ENCODE data around the gene CCDC154. TPM values are rescaled to one million over a fixed set of nuclear protein-coding genes. Genes with fewer than 3 reads are reported as not detected.

Gene CCDC154
- total RNA-seq, 1 donor from 2014 or later = 2.0 TPM

- Mint-ChIP-seq H3K27ac (no peak overlapping the region), H3K27me3 (ENCODE audit: insufficient read depth) (no peaks in the 10 kb centered on the region), H3K4me3 (no peak overlapping the region), H3K9me3 (no peaks in the 10 kb centered on the region), H3K36me3 (ENCODE audit: low read depth) (no peaks in the 10 kb centered on the region), H3K4me1 (ENCODE audit: low read depth) (peaks cover 5% of the 10 kb centered on the region)
- DNase-seq (ENCODE audit: low spot score) = no peak
- intact Hi-C loops (cut with micrococcal nuclease) = loop anchor here (10.0 kb wide), 1 partner anchor 619 kb away; the partner anchor contains the start of genes NTHL1 and TSC2
Measured at GRCh38 chr16:1425616-1426370, 18.6 kb downstream of the CCDC154 start.

- H3K4me1 Mint-ChIP-seq (ENCODE audit: low read depth) = peaks cover 5% of the 10 kb centered on the region
- intact Hi-C loops (cut with micrococcal nuclease) = loop anchor here (5.0 to 10.0 kb wide), 2 partner anchors 621 to 637 kb away; partner anchors contain the start of genes CHTF18, NTHL1, RPUSD1 and TSC2
- H3K27me3 Mint-ChIP-seq (ENCODE audit: insufficient read depth) = peaks cover 3% of the 10 kb centered on the region
- H3K9me3 Mint-ChIP-seq = no peaks in the 10 kb centered on the region
- peak overlapping the region; percentile 40 for H3K27ac Mint-ChIP-seq
- no peak for DNase-seq (ENCODE audit: low spot score)
- peaks cover 2% of the 10 kb centered on the region for H3K36me3 Mint-ChIP-seq (ENCODE audit: low read depth)
- no peak overlapping the region for H3K4me3 Mint-ChIP-seq
Measured at GRCh38 chr16:1424028-1424427, 20.3 kb downstream of the CCDC154 start.

GRCh38 chr16:1422076-1422475 lies 22.3 kb downstream of the CCDC154 start:
- intact Hi-C loops (cut with micrococcal nuclease) = loop anchor here (5.0 to 10.0 kb wide), 2 partner anchors 623 to 635 kb away; partner anchors contain the start of genes CHTF18, NTHL1, RPUSD1 and TSC2
- Mint-ChIP-seq H3K4me1 (ENCODE audit: low read depth) (peaks cover 5% of the 10 kb centered on the region), H3K4me3 (peak overlapping the region; percentile 91), H3K36me3 (ENCODE audit: low read depth) (peaks cover 5% of the 10 kb centered on the region), H3K9me3 (no peaks in the 10 kb centered on the region), H3K27ac (peak overlapping the region; percentile 100), H3K27me3 (ENCODE audit: insufficient read depth) (peaks cover 3% of the 10 kb centered on the region)
- DNase-seq (ENCODE audit: low spot score) = no peak

- Mint-ChIP-seq H3K9me3 (no peaks in the 10 kb centered on the region), H3K27me3 (ENCODE audit: insufficient read depth) (peaks cover 3% of the 10 kb centered on the region), H3K36me3 (ENCODE audit: low read depth) (peaks cover 5% of the 10 kb centered on the region), H3K27ac (peak overlapping the region; percentile 100), H3K4me3 (peak overlapping the region; percentile 91), H3K4me1 (ENCODE audit: low read depth) (peaks cover 5% of the 10 kb centered on the region)
- DNase-seq (ENCODE audit: low spot score) = no peak
- intact Hi-C loops (cut with micrococcal nuclease) = loop anchor here (1.0 to 10.0 kb wide), 13 partner anchors 41 to 803 kb away; partner anchors contain the start of genes CHTF18, CLCN7, CRAMP1 and E4F1
Measured at GRCh38 chr16:1420111-1420539, 24.2 kb downstream of the CCDC154 start.

GRCh38 chr16:1416521-1416941 lies 27.8 kb downstream of the CCDC154 start:
- Mint-ChIP-seq H3K27me3 (ENCODE audit: insufficient read depth) (peaks cover 3% of the 10 kb centered on the region), H3K4me1 (ENCODE audit: low read depth) (peaks cover 5% of the 10 kb centered on the region), H3K27ac (peak overlapping the region; percentile 52), H3K4me3 (peak overlapping the region; percentile 31), H3K36me3 (ENCODE audit: low read depth) (peaks cover 9% of the 10 kb centered on the region), H3K9me3 (no peaks in the 10 kb centered on the region)
- intact Hi-C loops (cut with micrococcal nuclease) = loop anchor here (10.0 kb wide), 1 partner anchor 288 kb away; the partner anchor contains the start of gene MAPK8IP3
- no peak for DNase-seq (ENCODE audit: low spot score)

GRCh38 chr16:1414532-1415260 lies 29.7 kb downstream of the CCDC154 start, which contains the start of gene UNKL:
Gene UNKL, minus strand, starts transcription at chr16:1414704. Its CDS starts 13 bp downstream, at chr16:1414691.
- DNase-seq (ENCODE audit: low spot score) = peak; percentile 77
- H3K27me3 Mint-ChIP-seq (ENCODE audit: insufficient read depth) = no peaks in the 10 kb centered on the region
- no peaks in the 10 kb centered on the region for H3K4me1 Mint-ChIP-seq (ENCODE audit: low read depth)
- H3K4me3 Mint-ChIP-seq = peak within 1 kb of the TSS; percentile 83
- H3K27ac Mint-ChIP-seq = peak within 1 kb of the TSS; percentile 85
- peaks cover 9% of the 10 kb centered on the region for H3K36me3 Mint-ChIP-seq (ENCODE audit: low read depth)
- intact Hi-C loops (cut with micrococcal nuclease) = loop anchor here (1.0 to 10.0 kb wide), 3 partner anchors 51 to 442 kb away; partner anchors contain the start of genes LMF1 and MAPK8IP3
- H3K9me3 Mint-ChIP-seq = no peaks in the 10 kb centered on the region

- no peaks in the 10 kb centered on the region for H3K9me3 Mint-ChIP-seq
- intact Hi-C loops (cut with micrococcal nuclease) = loop anchor here (1.0 to 10.0 kb wide), 4 partner anchors 7 to 442 kb away; partner anchors contain the start of genes LMF1 and MAPK8IP3
- H3K27me3 Mint-ChIP-seq (ENCODE audit: insufficient read depth) = no peaks in the 10 kb centered on the region
- peaks cover 9% of the 10 kb centered on the region for H3K36me3 Mint-ChIP-seq (ENCODE audit: low read depth)
- peak overlapping the region; percentile 83 for H3K4me3 Mint-ChIP-seq
- H3K27ac Mint-ChIP-seq = peak overlapping the region; percentile 75
- peak; percentile 58 for DNase-seq (ENCODE audit: low spot score)
- no peaks in the 10 kb centered on the region for H3K4me1 Mint-ChIP-seq (ENCODE audit: low read depth)
Measured at GRCh38 chr16:1413684-1414531, 30.4 kb downstream of the CCDC154 start.

GRCh38 chr16:1412847-1413246 lies 31.5 kb downstream of the CCDC154 start:
- intact Hi-C loops (cut with micrococcal nuclease) = loop anchor here (1.0 to 10.0 kb wide), 3 partner anchors 8 to 441 kb away; partner anchors contain the start of genes LMF1 and MAPK8IP3

GRCh38 chr16:1408171-1408837 lies 36.1 kb downstream of the CCDC154 start:
- Mint-ChIP-seq H3K36me3 (ENCODE audit: low read depth) (peaks cover 8% of the 10 kb centered on the region), H3K27ac (peak overlapping the region; percentile 18), H3K9me3 (no peaks in the 10 kb centered on the region), H3K4me1 (ENCODE audit: low read depth) (peaks cover 5% of the 10 kb centered on the region), H3K4me3 (peak overlapping the region; percentile 75), H3K27me3 (ENCODE audit: insufficient read depth) (no peaks in the 10 kb centered on the region)
- DNase-seq (ENCODE audit: low spot score) = peak; percentile 92
- intact Hi-C loops (cut with micrococcal nuclease) = loop anchor here (2.0 kb wide), 3 partner anchors 30 to 66 kb away; partner anchors contain the start of gene CLCN7

More at GRCh38 chr16:1412847-1413246, 31.5 kb downstream of the CCDC154 start:
- Mint-ChIP-seq H3K36me3 (ENCODE audit: low read depth) (peaks cover 6% of the 10 kb centered on the region), H3K27ac (no peak overlapping the region), H3K4me1 (ENCODE audit: low read depth) (no peaks in the 10 kb centered on the region), H3K9me3 (no peaks in the 10 kb centered on the region), H3K4me3 (peak overlapping the region; percentile 79), H3K27me3 (ENCODE audit: insufficient read depth) (no peaks in the 10 kb centered on the region)
- DNase-seq (ENCODE audit: low spot score) = no peak

GRCh38 chr16:1407753-1408152 lies 36.6 kb downstream of the CCDC154 start:
- no peaks in the 10 kb centered on the region for H3K27me3 Mint-ChIP-seq (ENCODE audit: insufficient read depth)
- H3K27ac Mint-ChIP-seq = no peak overlapping the region
- H3K36me3 Mint-ChIP-seq (ENCODE audit: low read depth) = peaks cover 9% of the 10 kb centered on the region
- H3K4me1 Mint-ChIP-seq (ENCODE audit: low read depth) = peaks cover 5% of the 10 kb centered on the region
- no peak for DNase-seq (ENCODE audit: low spot score)
- intact Hi-C loops (cut with micrococcal nuclease) = loop anchor here (2.0 kb wide), 3 partner anchors 29 to 67 kb away; partner anchors contain the start of gene CLCN7
- peak overlapping the region; percentile 64 for H3K4me3 Mint-ChIP-seq
- no peaks in the 10 kb centered on the region for H3K9me3 Mint-ChIP-seq

GRCh38 chr16:1403733-1404132 lies 40.6 kb downstream of the CCDC154 start:
- intact Hi-C loops (cut with micrococcal nuclease) = no loop called here
- Mint-ChIP-seq H3K36me3 (ENCODE audit: low read depth) (peaks cover 11% of the 10 kb centered on the region), H3K27ac (no peak overlapping the region), H3K9me3 (no peaks in the 10 kb centered on the region), H3K4me1 (ENCODE audit: low read depth) (peaks cover 5% of the 10 kb centered on the region), H3K27me3 (ENCODE audit: insufficient read depth) (no peaks in the 10 kb centered on the region), H3K4me3 (no peak overlapping the region)
- no peak for DNase-seq (ENCODE audit: low spot score)

Measured in activated T-helper 1 cell treated with anti-CD3 and anti-CD28 coated beads, Interleukin-12 subunit alpha, Interleukin-12 subunit beta, Interleukin-2, Interleukin-4 antibody, amounts not matched to agents 30 ng/mL and 10 ng/mL and 1 ng/mL, durations not matched to agents 14 hours and 24 hours and 36 hours (primary cell).